Esophagus squamous epithelium (tissue), 5 donors: Measurements from ENCODE around the gene COX7A2. TPM values are rescaled to one million over a fixed set of nuclear protein-coding genes. Genes with fewer than 3 reads are reported as not detected.
A peak's percentile ranks its signal among the peaks of the same experiment; 100 is the strongest.

Experiments
- DNase-seq: peaks from one replicate; lab custom pipeline; 2025; lab: John Stamatoyannopoulos, UW
- H3K27ac ChIP-seq, 4 donors: fragments of 200-600 bp; sonication (generic); one replicate each; pipeline ENCODE4 v1.5.1; 2016 to 2019; ENCODE audit warnings: mild to moderate bottlenecking in 1 of 4
- H3K27me3 ChIP-seq, 4 donors: fragments of 200-600 bp; sonication (generic); 1 replicate in 3 of 4; 2 replicates in 1 of 4; pipeline versions ENCODE4 v1.5.1 to v1.6.0; 2017 to 2021; ENCODE audit warnings: antibody characterized with exemption in 1 of 4
- H3K36me3 ChIP-seq, 3 donors: fragments of 200-600 bp; sonication (generic); one replicate each; pipeline ENCODE4 v1.5.1; 2016 to 2019
- H3K4me1 ChIP-seq, 3 donors: fragments of 200-600 bp; sonication (generic); one replicate each; pipeline ENCODE4 v1.5.1; 2017 to 2019
- H3K4me3 ChIP-seq, 4 donors: fragments of 200-600 bp; sonication (generic); 1 replicate in 3 of 4; 2 replicates in 1 of 4; pipeline ENCODE4 v1.5.1; 2016 to 2019; ENCODE audit warnings: mild to moderate bottlenecking in 2 of 4, moderate library complexity in 1 of 4
- H3K9me3 ChIP-seq, 3 donors: fragments of 200-600 bp; sonication (generic); one replicate each; pipeline ENCODE4 v1.5.1; 2016 to 2019
- POLR2A ChIP-seq, 4 donors: fragments of 450-650 bp; IDR thresholded peaks; one replicate each; pipeline ENCODE4 v1.6.1; 2017; ENCODE audit warnings: antibody characterized with exemption in 4 of 4, mild to moderate bottlenecking in 4 of 4, moderate library complexity in 3 of 4
- WGBS, 2 donors: methylation state at CpG; one replicate each; pipeline ENCODE4 v1.1.5; 2018; 5-methylcytosine and 5-hydroxymethylcytosine counted together
- intact Hi-C: fragments of 100-400 bp; cut with DNase I; formaldehyde crosslinking; loops from one replicate; pipeline ENCODE4 v1.15.0; 2022
- total RNA-seq, 4 donors: library from RNA; depleted of rRNA; stranded (reverse); fragments of >200 nt; gene quantifications; one replicate each; pipeline ENCODE4 v1.1.0, GENCODE V29; 2016
- TF ChIP-seq, protein P1 (sequence below), 6 experiments: fragments of 450-650 bp in 4 of 6; fragments of 200-600 bp in 2 of 6; sonication (generic) in 2 of 6; IDR thresholded peaks; one replicate each; pipeline ENCODE4 v1.5.1; 2016 to 2019; ENCODE audit warnings: antibody characterized with exemption in 6 of 6, mild to moderate bottlenecking in 4 of 6, moderate library complexity in 4 of 6
- donor health status: DM: yes; HTN: yes; CAD: no.

COX7A2 gene
- total RNA-seq, 4 donors from 2014 or later: 192 to 530 (median 330) TPM

DNA sequence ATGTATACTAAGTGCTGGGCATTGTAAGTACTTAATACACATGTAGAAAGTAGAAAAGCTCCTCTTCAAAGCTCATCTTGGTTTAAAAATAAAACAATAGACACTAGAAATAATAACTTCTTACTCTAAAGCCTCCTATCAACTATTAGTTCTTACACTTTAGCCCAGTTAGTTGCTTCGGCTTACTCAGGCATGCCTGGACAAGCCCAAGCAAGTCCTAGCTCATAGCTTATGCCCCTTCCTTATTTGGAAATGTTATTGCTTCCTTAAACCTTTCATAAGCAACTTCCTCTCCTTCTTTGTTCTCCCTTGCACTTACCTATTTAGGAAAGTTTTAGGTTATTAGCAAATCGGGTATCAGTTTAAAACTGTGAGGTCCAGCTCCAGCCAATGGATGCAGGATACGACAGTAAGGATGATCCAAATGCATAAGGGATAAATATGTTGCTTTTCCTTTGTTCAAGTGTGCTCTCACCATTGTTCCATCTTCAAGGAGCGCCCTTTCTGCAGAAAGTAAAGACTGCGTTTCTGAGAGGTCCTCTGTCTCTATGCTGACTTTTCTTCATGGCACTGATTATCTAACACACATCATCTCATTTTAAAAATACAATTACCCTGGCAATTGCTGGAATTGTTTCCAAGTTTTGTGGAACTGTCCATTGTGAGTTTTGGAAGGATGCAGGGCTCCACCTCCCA is 28.7 kb upstream of the COX7A2 start:
- H3K27me3 ChIP-seq: no peaks in the 10 kb centered on the region
- no peak overlapping the region for H3K4me3 ChIP-seq
- intact Hi-C loops: no loop called here
- H3K4me1 ChIP-seq: peaks cover 5 to 60% (median 9%) of the 10 kb centered on the region in 3 donors
- H3K27ac ChIP-seq: peak overlapping the region in 3 of 4 donors; percentile 15 to 69 (median 24)
- H3K9me3 ChIP-seq: peaks cover 0 to 7% (median 0%) of the 10 kb centered on the region in 3 donors
- DNase-seq: no peak
- TF ChIP-seq, protein P1, sequence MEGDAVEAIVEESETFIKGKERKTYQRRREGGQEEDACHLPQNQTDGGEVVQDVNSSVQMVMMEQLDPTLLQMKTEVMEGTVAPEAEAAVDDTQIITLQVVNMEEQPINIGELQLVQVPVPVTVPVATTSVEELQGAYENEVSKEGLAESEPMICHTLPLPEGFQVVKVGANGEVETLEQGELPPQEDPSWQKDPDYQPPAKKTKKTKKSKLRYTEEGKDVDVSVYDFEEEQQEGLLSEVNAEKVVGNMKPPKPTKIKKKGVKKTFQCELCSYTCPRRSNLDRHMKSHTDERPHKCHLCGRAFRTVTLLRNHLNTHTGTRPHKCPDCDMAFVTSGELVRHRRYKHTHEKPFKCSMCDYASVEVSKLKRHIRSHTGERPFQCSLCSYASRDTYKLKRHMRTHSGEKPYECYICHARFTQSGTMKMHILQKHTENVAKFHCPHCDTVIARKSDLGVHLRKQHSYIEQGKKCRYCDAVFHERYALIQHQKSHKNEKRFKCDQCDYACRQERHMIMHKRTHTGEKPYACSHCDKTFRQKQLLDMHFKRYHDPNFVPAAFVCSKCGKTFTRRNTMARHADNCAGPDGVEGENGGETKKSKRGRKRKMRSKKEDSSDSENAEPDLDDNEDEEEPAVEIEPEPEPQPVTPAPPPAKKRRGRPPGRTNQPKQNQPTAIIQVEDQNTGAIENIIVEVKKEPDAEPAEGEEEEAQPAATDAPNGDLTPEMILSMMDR (IDR thresholded peaks at IDR 0.05): no peak
- TF ChIP-seq POLR2A (IDR thresholded peaks at IDR 0.05): no peak
- WGBS, 2 donors: 79% methylated on average over 5 of the region's 5 CpGs
- peaks cover 0 to 8% (median 0%) of the 10 kb centered on the region in 3 donors for H3K36me3 ChIP-seq

DNA sequence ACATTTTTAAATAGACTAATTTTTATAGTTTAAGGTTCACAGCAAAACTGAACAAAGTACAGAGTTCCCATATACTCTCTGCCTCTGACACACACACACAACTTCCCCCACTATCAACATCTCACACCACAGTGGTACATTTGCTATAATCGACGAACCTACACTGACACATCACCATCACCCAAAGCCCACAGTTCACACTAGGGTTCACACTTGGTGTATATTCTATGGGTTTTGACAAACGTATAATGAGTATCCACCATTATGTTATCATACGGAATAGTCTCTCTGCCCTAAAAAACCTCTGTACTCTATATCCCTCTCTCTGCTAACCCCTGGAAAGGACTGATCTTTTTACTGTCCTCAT is 25.4 kb upstream of the COX7A2 start:
- Histone ChIP-seq H3K27me3 (no peaks in the 10 kb centered on the region), H3K4me1 (peaks cover 5 to 49% (median 9%) of the 10 kb centered on the region in 3 donors), H3K27ac (no peak overlapping the region), H3K9me3 (peaks cover 0 to 7% (median 0%) of the 10 kb centered on the region in 3 donors), H3K36me3 (peaks cover 0 to 20% (median 0%) of the 10 kb centered on the region in 3 donors), H3K4me3 (no peak overlapping the region)
- intact Hi-C loops: loop anchor here (10.0 kb wide), 1 partner anchor 266 kb away; no protein-coding TSS in a partner anchor
- no peak for DNase-seq
- WGBS, 2 donors: 84 to 89% methylated on average over 4 of the region's 4 CpGs
- no peak for TF ChIP-seq POLR2A (IDR thresholded peaks at IDR 0.05)
- TF ChIP-seq, protein P1 (IDR thresholded peaks at IDR 0.05): no peak

DNA sequence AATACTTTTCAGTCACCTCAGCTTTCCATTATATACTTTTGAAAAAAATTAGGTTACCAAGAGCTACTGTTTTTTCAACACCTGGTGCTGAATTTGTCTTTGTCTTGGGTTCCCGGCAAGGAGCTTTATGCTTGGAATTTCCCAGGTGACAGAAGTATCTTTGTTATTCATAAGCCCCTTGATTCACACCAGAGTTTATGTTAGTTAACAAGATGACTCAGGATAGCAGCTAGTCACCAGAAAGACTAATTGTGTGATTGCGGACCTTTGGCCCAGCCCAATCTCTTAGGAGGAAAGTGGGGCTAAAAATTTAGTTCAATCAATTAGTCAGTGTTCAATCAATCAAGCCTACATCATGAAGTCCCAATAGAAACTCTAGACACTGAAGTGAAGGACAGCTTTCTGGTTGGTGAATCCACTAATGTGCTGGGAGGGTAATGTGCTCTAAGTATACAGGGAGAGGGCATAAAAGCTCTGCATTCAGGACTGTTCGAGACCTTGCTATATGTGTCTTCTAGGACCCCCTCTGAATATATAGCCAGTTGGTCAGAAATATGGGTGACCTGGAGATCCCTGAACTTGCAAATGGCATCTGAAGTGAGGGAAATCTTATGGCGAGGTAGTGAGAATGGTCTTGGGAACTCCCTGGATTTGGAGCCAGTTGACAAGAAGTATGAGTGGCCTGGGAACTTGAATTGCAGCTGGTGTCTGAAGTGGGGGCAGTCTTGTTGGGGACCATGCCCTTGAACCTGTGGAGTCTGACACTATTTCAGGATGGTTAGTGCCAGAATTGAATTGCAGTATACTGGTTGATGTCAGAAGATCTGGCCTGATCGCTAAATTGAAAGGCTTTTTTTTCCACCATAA is 24.8 kb upstream of the COX7A2 start:
- intact Hi-C loops: loop anchor here (10.0 kb wide), 1 partner anchor 266 kb away; no protein-coding TSS in a partner anchor
- H3K4me1 ChIP-seq: peaks cover 5 to 47% (median 9%) of the 10 kb centered on the region in 3 donors
- no peak overlapping the region for H3K4me3 ChIP-seq
- no peak for DNase-seq
- H3K27ac ChIP-seq: peak overlapping the region in 2 of 4 donors; percentile 18 to 38
- WGBS, 2 donors: 58 to 77% methylated on average over 5 of the region's 5 CpGs
- TF ChIP-seq, protein P1 (IDR thresholded peaks at IDR 0.05): no peak
- TF ChIP-seq POLR2A (IDR thresholded peaks at IDR 0.05): no peak
- H3K9me3 ChIP-seq: peaks cover 0 to 7% (median 0%) of the 10 kb centered on the region in 3 donors
- no peaks in the 10 kb centered on the region for H3K27me3 ChIP-seq
- H3K36me3 ChIP-seq: peaks cover 0 to 27% (median 0%) of the 10 kb centered on the region in 3 donors

DNA sequence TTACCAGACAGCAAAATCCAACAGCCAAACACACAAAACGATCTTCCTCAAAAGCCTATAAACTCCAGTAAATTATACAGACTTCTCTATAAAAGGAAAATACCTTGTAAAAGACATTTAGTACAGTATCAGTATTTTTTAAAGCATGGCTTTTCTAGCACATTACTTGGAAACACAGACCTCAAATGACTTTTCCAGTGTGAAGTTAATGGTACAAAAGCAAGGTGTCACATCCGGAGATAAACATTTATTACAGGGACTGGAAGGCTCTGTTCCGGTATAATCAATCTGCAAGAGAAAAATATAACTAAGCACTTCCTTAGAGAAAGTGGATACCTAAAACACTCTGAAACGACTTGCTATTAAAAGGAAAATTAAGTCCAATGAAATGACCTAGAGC is 23.9 kb upstream of the COX7A2 start:
- Histone ChIP-seq H3K27ac (peak overlapping the region in 3 of 4 donors; percentile 11 to 38 (median 18)), H3K36me3 (peaks cover 0 to 29% (median 0%) of the 10 kb centered on the region in 3 donors), H3K4me1 (peaks cover 5 to 38% (median 9%) of the 10 kb centered on the region in 3 donors), H3K27me3 (no peaks in the 10 kb centered on the region), H3K4me3 (no peak overlapping the region), H3K9me3 (peaks cover 0 to under 1% (median 0%) of the 10 kb centered on the region in 3 donors)
- TF ChIP-seq POLR2A (IDR thresholded peaks at IDR 0.05): no peak
- TF ChIP-seq, protein P1 (IDR thresholded peaks at IDR 0.05): no peak
- no peak for DNase-seq
- intact Hi-C loops: loop anchor here (10.0 kb wide), 1 partner anchor 267 kb away; no protein-coding TSS in a partner anchor
- 29 to 46% methylated on average over 4 of the region's 4 CpGs for WGBS, 2 donors
